Urothelium cell line (cell line): ENCODE results near the gene ATXN7L1.
"Not testable (repeated sequence)": the region's sequence is repeated elsewhere in the genome, so short reads cannot be mapped to it uniquely, and the experiment has no call there.

ENCODE experiments used
- DNase-seq: peaks from one replicate; pipeline ENCODE4 v3.0.0; 2011; ENCODE audit warnings: low spot score, mixed read lengths
- FAIRE-seq: peaks from 2 replicates; lab custom pipeline; 2011; peaks lifted over from hg19 to GRCh38; lab: Jason Lieb, UNC

ATXN7L1 gene

DNA sequence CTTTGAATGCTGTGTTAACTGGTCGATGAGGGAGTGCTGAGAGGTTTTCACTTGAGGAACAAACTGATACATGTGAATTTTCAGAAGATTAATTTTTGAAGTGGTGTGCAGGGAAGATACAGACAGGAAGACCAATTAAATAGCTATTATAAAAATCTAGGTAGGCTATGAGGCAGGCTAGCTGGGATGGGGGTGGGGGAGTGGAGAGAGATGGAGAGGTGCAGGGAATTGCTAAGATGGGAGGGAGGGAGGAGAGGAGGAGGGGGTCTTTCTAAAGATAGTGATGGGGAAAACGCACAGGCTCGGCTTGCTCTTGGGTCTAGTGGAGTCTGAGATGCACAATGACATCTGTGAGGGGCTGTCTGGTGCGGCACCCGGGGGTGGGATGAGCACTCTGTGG is 15.2 kb downstream of the ATXN7L1 start:
- no peak for FAIRE-seq
- DNase-seq: no peak

DNA sequence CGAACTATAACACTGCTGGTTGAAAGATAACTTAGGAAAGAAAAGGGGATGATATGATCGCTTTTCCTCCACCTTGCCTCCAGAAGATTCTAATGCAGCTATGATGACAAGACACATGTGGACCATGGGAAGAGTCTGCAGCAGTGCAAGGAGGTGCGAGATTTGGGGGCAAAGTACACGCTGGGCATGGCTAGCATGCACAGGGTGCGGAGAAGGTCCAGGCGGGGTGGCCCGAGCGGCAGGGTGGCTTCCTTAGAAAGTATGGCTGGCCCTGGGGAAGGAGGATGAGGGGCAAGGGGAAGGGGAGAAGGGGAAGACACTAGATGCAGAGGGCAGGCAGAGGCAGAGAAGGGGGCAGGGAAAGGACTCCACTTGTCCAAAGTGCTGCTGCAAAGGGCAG is 15.6 kb downstream of the ATXN7L1 start:
- FAIRE-seq: no peak
- no peak for DNase-seq

DNA sequence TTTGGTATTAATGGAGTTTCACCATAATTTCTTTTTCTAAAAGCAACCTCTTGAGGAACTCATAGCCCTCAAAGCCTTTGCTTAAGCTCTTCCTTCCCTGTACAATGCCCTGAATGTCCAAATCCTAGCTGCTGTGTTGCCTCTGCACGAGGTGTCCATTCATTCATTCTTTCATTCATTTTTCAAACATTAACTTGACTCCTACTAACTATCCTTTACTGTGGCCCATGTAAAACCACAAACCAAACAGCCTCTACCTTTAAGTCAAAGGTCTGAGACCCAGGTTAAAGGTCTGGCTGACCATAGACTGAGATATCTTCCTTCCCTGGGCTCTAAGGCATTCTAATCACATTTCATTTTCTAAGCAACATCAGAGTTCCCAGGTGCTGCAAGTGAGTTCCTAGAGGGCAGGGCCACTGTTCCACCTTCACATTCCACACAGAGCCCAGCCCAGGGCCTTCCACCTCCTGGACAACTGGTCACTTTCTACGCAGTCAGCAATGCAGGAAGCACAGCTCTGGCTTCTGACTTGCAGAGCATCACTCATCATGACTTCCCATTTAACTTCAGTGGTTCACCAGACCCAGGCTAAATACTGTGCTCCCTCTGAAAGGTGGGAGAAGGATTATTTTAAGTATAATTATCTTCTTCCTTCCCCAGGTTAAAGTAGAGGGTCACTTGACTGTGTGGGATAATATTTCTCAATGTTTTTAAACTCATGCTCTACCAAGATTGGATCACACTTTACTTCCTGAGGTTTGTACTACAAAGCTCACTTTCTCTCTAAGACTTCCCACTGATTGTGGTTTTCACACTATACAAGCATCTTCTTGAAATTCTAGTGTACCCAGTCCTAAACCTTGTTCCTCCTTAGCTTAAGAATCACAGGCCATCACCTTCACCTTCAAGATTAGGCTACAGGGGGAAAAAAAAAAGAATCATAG is 19.1 kb downstream of the ATXN7L1 start:
- no peak for FAIRE-seq
- no peak for DNase-seq

DNA sequence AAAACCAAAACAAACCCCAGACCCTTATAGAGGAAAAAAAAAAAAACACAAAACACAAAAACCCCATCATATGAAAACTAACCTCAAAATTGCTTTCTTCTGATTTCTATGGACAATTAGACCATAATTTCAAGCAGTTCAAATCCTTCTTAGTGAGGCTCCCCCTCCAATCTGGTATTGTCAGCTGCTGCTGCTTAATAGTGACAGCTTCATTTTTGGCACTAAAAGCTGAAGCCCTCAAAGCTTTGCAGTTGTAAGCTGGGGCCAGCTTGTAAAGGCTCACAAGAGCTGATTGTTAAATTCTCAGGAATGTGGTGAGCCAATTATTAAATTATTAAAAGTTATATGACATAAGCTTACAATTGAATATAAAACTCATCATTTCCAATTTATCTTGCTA is 21.9 kb downstream of the ATXN7L1 start:
- no peak for FAIRE-seq
- no peak for DNase-seq

DNA sequence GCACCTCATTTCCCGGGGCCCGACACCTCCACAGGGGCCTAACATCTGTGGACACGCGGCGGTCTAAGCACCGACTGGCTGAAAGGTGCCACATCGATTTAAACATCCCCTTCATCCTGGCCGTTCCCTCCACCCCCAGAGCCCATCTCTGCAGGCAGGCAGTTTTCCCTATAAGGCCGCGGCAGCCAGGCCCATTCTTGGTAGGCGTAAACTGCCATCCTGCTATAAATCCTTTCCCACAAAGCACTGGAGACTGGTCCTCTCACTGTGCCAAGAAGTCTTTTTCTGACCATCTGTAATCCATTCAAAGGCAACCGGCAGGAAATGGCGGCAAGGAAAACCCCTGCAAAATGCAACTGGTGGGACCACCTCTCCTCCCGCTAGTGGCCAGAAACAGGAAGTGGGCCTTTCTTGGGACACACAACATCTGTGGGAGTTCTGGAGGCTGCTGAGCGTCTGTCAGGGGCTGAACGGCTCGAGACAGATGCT is 22.4 kb downstream of the ATXN7L1 start:
- FAIRE-seq (no peak), DNase-seq (no peak)

DNA sequence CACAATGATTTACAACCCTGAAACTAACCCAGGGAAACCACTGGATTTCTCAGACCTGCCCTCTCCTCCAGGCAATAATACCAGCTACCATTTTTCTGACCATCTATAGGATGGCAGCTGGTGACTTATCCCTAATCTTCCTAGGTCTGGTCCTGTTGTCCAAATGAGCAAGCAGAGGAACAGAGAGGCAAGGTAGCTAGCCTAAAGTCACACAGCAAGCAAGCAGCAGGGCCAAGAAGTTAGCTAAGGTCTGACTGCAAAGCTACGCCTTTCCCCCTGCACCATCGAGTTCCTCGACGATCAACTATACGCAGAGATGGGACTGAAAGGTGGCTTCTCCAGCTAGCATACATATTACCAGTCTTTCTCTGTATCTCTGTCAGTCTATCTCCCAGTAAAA is 25.3 kb downstream of the ATXN7L1 start:
- FAIRE-seq (no peak), DNase-seq (no peak)

DNA sequence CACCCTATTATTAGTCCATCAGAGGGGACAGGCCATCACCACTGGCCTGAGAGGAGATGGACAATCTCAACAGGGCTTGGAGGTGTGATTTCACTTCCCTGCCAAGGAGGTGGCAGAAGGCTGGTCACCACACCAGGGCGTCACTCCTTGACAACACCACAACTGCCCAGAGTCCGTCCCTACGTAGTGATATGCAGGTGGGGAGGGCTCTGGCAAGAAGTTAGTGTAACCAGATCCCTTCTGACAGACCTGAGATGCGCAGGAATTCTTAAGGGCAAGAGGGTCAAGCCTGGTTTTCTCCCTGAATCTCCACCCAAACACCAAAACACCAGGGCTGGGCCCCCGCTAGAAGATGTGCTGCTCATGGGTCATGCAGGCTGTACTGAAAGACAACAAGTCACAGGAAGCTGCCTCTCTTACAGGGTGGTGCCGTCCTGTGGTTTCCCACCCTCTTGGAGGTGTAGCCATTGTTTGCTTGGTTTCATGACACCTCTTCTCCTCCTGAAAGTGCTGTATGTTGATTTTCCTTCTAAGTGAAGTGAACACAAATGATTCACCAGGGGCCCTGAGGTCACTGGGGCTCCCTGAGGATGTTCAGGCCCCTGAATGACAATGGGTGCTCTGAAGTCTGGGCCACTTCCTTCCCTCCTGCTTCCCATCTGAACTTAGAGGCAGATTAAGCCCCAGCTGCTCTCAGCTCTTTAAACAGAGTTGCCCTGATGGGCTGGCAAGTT is 27.1 kb downstream of the ATXN7L1 start:
- FAIRE-seq (peak; percentile 69), DNase-seq (peak; percentile 80)

DNA sequence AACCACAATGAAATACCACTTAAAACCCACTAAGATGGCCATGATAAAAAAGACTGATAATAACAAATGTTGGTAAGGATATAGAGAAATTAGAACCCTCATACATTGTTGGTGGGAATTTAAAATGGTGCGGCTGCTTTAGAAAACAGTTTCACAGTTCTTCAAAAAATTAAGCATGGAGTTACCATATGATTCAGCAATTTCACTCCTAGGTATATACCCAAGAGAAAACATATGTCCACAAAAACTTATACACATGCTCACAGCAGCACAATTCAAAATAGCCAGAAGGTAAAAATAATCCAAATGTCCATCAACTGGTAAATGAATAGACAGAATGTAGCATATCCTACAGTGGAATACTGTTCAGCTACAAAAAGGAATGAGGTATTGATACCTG is 30.0 kb downstream of the ATXN7L1 start:
- FAIRE-seq: no peak

DNA sequence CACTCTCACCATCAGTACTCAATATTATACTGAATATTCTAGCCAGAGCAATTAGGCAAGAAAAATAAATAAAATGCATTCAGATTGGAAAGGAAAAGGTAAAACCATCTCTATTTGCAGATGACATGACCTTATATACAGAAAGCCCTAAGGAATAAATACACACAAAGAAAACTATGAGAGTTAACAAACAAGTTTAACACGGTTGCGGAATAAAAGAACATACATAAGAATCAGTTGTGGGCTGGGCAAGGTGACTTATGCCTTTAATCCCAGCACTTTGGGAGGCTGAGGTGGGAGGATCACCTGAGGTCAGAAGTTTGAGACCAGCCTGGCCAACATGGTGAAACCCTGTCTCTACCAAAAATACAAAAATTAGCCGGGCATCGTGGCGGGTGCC is 31.7 kb downstream of the ATXN7L1 start:
- not testable (repeated sequence) for DNase-seq, FAIRE-seq

More for the DNA sequence above, 30.0 kb downstream of the ATXN7L1 start:
- DNase-seq: no peak

DNA sequence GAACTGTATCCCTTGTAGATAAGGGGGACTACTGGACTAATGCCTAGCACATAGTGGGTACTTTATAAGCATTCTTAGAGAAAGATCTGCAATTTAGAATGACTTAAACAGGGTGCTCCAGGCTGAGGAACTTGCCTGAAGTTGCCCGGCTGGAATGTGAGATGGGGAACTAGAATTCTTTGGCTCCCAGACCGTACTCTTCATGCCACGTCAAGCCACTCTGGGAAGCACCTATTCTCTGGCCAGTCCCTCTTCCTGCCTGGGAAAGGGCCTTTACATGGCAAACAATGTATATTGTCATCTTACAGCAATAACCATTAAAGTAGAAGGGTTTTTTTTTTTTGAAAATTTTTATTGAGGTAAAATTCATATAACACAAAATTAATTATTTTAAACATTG is 34.5 kb downstream of the ATXN7L1 start:
- FAIRE-seq (no peak), DNase-seq (no peak)

DNA sequence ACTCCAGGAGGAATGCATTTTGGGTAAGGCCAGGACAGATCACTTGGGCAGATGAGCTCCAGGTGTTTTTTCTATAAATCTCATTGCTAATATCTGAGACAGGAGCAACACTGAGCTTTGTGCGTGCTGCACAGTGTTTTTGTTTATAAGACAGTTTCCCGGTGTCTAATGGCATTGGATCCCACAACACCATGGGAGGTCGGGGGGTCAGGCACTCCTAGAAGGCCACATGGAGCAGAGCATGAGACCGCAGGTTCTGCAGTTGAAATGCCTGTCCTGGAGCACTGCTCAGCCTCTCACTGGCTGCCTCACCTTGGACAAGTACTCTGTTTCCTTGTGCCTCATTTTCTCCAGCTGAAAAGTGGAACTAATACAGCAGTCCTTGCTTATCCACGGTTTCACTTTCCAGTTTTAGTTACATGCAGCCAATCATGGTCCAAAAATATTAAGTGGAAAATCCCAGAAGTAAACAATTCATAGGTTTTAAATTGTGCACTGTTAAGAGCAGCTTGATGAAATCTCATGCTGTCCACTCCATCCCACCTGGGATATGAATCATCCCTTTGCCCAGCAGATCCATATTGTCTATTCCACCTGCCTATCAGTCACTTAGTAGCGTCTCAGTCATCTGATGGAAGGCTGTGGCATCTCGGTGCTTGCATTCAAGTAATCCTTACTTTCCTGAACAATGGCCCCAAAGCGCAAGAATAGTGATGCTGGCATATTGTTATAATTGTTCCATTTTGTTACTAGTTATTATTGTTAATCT is 35.2 kb downstream of the ATXN7L1 start:
- FAIRE-seq: no peak
- no peak for DNase-seq

DNA sequence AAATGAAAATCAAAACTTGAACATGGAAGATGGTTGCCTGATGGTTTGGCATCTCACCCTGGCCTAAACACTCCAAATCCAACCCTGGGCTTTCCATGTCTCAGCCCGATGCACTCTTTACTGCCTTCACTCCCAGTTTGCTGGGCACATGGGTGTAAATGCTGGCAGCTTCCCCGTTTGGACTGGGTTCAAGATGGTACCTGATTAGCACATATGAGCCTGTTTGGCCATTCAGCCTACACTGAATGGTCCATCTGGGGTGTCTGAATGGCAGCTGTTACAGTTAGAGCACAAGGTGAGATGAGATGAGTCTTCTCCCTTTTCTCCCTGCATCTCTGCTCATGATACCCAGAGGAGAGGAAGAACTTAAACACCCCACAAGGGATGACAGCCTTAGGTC is 37.1 kb downstream of the ATXN7L1 start:
- FAIRE-seq: peak; percentile 42

DNA sequence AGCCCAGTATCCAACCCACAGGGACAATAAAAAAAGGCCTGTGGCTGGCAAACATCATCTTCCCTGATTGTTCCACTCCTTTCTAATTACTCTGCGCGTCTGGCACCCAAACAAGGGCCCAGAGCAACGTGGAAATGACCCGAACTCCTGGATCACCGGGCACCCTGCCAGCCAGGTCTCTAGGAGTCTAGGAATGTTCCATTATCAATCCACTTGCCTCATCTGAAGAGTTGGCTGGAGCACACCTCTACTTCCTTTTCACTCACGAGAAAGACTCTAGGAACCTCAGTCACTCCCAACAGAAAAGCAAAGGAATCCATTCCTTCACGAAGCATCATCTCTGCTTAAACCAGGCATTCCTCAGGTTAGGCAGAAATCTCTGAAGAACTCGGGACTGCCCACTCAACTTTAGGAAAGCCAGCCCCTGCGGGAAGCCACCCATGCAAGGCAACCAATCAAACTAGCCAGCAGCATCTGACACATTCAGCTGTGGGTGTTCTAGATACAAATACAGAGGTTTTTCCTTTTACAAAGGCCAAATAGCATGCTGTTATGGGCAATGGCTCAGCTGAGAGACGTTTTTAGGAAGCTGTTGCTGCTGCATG is 37.7 kb downstream of the ATXN7L1 start:
- DNase-seq (peak; percentile 69), FAIRE-seq (peak; percentile 44)

More for the DNA sequence above, 37.1 kb downstream of the ATXN7L1 start:
- no peak for DNase-seq

DNA sequence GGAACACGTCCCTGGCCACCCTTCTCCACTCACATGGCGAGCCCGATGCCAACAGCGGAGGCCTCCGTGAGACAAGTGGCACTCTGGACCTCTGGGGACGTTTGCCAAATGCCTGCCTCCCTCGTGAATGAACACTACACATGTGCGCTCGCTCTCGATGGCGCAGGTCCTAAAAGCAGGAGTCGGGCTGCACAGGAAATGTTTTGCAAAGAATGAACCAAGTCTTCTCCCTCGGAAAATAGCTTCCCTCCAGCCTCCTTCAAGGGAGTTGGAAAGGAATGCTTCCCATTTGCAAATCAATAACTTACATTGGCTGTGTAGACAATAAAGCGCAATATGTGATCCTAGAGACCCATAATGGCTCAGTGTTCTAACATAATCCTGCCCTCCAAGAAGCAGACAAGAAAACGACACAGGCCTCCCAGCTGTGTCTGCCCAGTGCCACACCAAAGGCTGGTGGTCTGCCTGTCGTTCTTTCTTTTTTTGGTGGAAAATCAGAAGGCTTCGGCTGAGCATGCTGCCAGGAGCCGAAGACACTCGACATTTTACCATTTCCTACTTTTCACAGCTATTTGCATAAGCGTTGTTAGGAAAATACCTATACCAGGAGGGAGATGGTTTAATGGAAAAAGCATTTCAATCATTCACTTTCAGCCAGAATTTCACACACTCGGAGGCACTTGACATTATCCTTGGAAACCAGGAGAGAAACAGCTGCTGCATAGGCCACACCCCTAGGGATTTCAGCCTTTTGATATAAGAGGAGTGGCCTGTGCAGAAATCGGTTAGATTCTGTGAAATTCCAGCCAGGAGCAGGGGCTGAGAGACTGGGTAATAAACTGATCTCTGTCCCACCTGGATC is 38.4 kb downstream of the ATXN7L1 start:
- DNase-seq (no peak), FAIRE-seq (no peak)

DNA sequence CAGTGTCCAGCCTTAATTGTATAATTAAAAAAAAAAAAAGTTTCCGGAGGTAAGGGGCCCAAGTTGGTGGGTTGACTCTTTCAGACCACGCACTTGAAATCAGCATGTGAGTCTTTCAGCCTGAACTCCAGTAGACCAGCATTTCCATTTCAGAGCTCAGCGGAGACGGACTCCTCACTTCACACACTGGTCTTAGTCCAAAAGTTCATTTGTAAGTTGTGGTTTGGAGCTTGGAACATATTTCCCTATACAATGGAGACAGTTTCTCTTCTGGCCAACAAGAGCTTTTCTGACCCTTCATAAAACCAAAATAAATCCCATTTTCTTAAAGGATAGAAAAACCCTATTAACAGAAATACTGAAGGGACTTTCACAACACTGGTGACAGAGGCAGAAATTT is 41.0 kb downstream of the ATXN7L1 start:
- no peak for DNase-seq
- FAIRE-seq: no peak

DNA sequence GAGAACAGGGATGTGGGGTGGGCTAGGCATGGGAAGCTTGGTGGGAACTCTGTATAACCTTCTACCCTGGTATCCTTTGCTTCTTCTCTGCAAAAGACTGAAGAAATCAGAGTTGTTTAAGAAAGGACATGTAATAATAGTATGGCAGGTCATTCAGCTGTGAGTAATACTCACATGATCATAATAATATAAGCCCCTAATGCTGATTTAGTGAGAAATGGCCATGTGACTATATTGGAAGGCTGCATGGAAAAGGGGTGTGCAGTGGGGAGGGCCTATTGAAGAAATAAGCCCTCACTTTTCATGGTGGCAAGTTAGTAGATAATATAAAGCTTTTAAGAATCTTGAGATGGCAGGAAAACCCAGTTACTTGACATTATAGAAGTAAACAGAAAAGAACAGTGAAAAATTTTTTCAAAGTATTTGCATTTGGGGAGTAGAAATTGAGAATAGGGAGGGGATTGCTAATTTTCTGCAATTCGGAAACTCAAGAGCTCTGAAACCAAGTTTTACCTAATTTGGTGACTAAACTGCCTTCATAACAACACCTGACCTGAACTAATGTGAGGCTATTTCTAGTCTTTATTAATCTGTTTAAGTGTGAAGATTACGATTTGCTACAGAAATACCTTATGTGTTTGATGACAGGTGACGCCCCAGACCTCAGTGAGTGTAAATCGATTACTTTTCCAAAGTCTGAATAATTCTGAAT is 44.4 kb downstream of the ATXN7L1 start:
- FAIRE-seq (no peak), DNase-seq (no peak)

DNA sequence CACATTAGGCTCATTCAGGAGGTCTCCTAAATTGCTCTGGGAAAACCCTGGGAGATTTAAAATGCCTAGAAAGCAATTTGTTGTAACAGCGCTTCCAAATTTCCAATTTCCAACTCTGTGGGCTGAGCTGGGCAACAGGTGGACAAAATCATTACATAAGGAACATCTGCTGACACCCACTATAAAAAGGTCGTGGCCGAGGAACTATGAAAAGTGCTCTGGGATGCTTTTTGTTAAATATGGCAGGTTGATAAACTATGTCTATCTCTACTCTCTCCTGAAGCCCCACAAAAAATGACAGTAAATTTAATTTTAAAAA is 45.1 kb downstream of the ATXN7L1 start:
- no peak for FAIRE-seq
- no peak for DNase-seq

DNA sequence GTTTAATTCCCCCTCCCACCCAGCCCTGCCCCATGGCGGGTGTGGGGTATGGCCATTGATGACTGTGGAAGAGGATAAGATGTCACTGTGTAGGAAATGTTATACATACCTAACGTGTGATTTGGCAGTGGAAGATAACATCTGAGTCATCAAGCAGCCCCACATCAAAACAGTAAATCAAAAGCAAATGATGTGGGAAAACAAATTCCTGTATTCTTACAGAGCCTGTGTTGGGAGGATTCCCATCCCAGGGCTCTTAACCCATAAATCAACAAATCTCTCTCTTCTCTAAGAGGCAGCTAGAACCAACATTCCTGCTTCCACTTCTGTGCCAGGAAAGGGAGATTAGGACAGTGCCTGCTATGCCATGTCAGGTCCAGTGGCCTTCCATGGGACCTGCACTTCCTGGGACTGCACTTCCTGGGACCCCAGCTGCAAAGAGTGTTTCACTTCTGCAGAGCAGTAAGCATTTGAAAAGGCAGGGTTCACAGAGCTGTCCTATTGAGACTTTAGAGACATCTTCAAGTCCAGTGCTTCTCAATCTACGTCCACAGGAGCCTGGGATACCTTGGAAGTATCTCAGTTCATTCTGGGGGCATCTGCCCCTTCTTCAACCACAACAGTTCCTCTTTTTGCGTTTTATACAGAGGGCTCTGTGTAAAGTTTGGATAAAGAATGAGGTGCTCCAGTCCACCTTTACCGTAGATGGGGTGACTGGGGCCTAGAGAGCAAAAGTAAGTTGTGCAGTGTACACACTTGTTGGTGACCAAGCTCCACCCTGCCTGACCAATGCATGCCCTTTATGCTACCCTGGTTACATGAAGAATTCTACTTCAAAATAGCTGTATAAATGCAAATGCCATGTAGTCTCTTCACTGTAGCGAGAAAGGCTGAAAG is 45.7 kb downstream of the ATXN7L1 start:
- FAIRE-seq (peak; percentile 91), DNase-seq (peak; percentile 95)
